ENCODE data around the gene FAM107A. TPM values are rescaled to one million over a fixed set of nuclear protein-coding genes. Genes with fewer than 3 reads are reported as not detected.
A peak's percentile ranks its signal among the peaks of the same experiment; 100 is the strongest.

The FAM107A gene
- total and polyA plus RNA-seq, 2 experiments from 2014 or later = 1.0 to 1.1 TPM

GRCh38 chr3:58584690-58585004, 7.5 kb upstream of the FAM107A start:
- H3K27me3 Mint-ChIP-seq (ENCODE audit: insufficient read depth, low read depth, poor library complexity) = peaks cover 44% of the 10 kb centered on the region
- peak overlapping the region; percentile 63; the same call in 2 of the 3 replicates for H3K4me3 Mint-ChIP-seq
- no peak overlapping the region for H3K27ac ChIP-seq (ENCODE audit: low read depth)
- peaks cover 6% of the 10 kb centered on the region; the same call in 2 of the 3 replicates for H3K36me3 Mint-ChIP-seq (ENCODE audit: low read depth)
- peaks cover 7% of the 10 kb centered on the region for H3K9me3 Mint-ChIP-seq
- peak overlapping the region; percentile 63 for H3K4me3 ChIP-seq
- TF ChIP-seq REST (IDR thresholded peaks at IDR 0.05; ENCODE audit: unreplicated experiment) (no peak), CREB1 (CRISPR knock-in tag; IDR thresholded peaks at IDR 0.05; ENCODE audit: low read depth) (no peak), POLR2AphosphoS5 (IDR thresholded peaks at IDR 0.05; ENCODE audit: low read depth) (no peak), ZNF462 (CRISPR knock-in tag; IDR thresholded peaks at IDR 0.05) (no peak), JUNB (IDR thresholded peaks at IDR 0.05; ENCODE audit: unreplicated experiment) (no peak), EZH2 (IDR thresholded peaks at IDR 0.05; ENCODE audit: low read depth, unreplicated experiment) (no peak), CTCF (conservative IDR thresholded peaks at IDR 0.05; ENCODE audit: low read depth in 2 of 2) (no peak), ETS1 (IDR thresholded peaks at IDR 0.05) (no peak), STAT1 (IDR thresholded peaks at IDR 0.05; ENCODE audit: unreplicated experiment) (no peak)
- DNase-seq (ENCODE audit: low spot score) (no peak), ATAC-seq (no peak)
- H3K4me1 ChIP-seq (ENCODE audit: insufficient read depth) = peaks cover 46% of the 10 kb centered on the region
- no peak overlapping the region for H3K27ac Mint-ChIP-seq
- H3K79me2 ChIP-seq (replicated peaks; ENCODE audit: insufficient read depth) = no peaks in the 10 kb centered on the region
- H3K4me1 Mint-ChIP-seq = peaks cover 43% of the 10 kb centered on the region
- H3F3A ChIP-seq (replicated peaks; ENCODE audit: low read depth) = 0 out of 2 replicates have a peak, but pooled peaks cover 7% of the 10 kb centered on the region
- H3K4me2 ChIP-seq = peak overlapping the region; percentile 82
- no peaks in the 10 kb centered on the region for H4K20me1 ChIP-seq (replicated peaks; ENCODE audit: insufficient read depth)
- no peaks in the 10 kb centered on the region for H3K36me3 ChIP-seq (ENCODE audit: insufficient read depth)
- H2AFZ ChIP-seq = peak overlapping the region; percentile 97; the same call in 1 of the 2 replicates
- peaks cover 39% of the 10 kb centered on the region for H3K27me3 ChIP-seq (ENCODE audit: insufficient read depth)
- no peaks in the 10 kb centered on the region for H3K9me2 ChIP-seq (ENCODE audit: insufficient read depth)
